Stomach smooth muscle (tissue), 2 donors: ENCODE results near the gene SPTBN2.
"Not testable (repeated sequence)": the region's sequence is repeated elsewhere in the genome, so short reads cannot be mapped to it uniquely, and the experiment has no call there.

Experiments used
- H3K27ac ChIP-seq: one replicate; pipeline ENCODE4 v1.7.0; 2013; ENCODE audit warnings: mild to moderate bottlenecking, low read length, inconsistent platforms
- H3K27me3 ChIP-seq, 2 donors: one replicate each; pipeline ENCODE4 v1.7.0; 2013; ENCODE audit warnings: low read length in 2 of 2; ENCODE audit not compliant: insufficient read depth in 2 of 2, control insufficient read depth in 1 of 2
- H3K36me3 ChIP-seq, 2 donors: one replicate each; pipeline ENCODE4 v1.7.0; 2013; ENCODE audit warnings: low read length in 2 of 2; ENCODE audit not compliant: control insufficient read depth in 2 of 2, insufficient read depth in 2 of 2
- H3K4me1 ChIP-seq: one replicate; pipeline ENCODE4 v1.7.0; 2013; ENCODE audit warnings: low read length; ENCODE audit not compliant: control insufficient read depth, insufficient read depth
- H3K4me3 ChIP-seq, 2 donors: one replicate each; pipeline ENCODE4 v1.7.0; 2013; ENCODE audit warnings: low read length in 2 of 2
- H3K9ac ChIP-seq, 2 donors: one replicate each; pipeline ENCODE4 v1.7.0; 2013; ENCODE audit warnings: low read length in 2 of 2, mild to moderate bottlenecking in 1 of 2
- H3K9me3 ChIP-seq, 2 donors: one replicate each; pipeline ENCODE4 v1.7.0; 2013; ENCODE audit warnings: low read length in 2 of 2; ENCODE audit not compliant: control insufficient read depth in 2 of 2
- donor health status: healthy.
- donor health status: Pancreatic carcinoma.

Gene SPTBN2

DNA sequence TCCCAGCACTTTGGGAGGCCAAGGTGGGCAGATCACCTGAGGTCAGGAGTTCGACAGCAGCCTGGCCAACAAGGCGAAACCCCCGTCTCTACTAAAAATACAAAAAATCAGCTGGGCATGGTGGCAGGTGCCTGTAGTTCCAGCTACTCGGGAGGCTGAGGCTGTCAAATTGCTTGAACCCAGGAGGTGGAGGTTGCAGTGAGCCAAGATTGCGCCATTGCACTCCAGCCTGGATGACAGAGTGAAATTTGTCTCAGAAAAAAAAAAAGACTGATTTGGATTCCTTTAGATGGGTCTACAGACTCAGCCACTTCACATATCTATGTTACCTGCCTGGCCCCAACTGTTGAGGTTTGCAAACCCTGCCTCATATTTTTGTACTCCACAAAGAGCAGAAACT lies 4.8 kb downstream of the SPTBN2 start:
- not testable (repeated sequence) for H3K9ac ChIP-seq, H3K36me3 ChIP-seq, H3K27ac ChIP-seq, H3K9me3 ChIP-seq, H3K4me3 ChIP-seq
- peaks cover 4 to 24% of the 10 kb centered on the region in 2 donors for H3K27me3 ChIP-seq
- H3K4me1 ChIP-seq = peaks cover 14% of the 10 kb centered on the region

DNA sequence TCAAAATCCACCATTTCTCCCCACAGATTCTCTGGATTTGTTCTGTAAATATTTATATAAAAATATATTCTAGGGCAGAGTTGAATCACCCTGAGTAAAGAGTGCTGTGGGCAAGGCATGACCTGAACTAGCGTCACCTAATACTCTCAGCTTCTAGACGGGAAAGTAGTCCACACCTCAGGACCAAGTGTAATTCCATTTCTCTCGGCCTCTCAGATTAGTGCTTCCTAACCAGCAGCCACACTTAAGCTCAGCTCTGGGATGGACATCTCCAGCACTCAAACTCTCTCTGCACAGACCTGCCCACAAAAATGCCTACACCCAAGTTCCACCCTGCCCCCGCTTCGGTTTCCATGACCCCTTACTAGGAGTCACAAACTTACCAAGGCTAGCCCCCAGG lies 5.3 kb downstream of the SPTBN2 start:
- Histone ChIP-seq H3K9ac (no peak overlapping the region), H3K36me3 (no peaks in the 10 kb centered on the region), H3K27ac (no peak overlapping the region), H3K4me1 (peaks cover 12% of the 10 kb centered on the region), H3K27me3 (peaks cover 4 to 25% of the 10 kb centered on the region in 2 donors), H3K9me3 (no peaks in the 10 kb centered on the region), H3K4me3 (no peak overlapping the region)

DNA sequence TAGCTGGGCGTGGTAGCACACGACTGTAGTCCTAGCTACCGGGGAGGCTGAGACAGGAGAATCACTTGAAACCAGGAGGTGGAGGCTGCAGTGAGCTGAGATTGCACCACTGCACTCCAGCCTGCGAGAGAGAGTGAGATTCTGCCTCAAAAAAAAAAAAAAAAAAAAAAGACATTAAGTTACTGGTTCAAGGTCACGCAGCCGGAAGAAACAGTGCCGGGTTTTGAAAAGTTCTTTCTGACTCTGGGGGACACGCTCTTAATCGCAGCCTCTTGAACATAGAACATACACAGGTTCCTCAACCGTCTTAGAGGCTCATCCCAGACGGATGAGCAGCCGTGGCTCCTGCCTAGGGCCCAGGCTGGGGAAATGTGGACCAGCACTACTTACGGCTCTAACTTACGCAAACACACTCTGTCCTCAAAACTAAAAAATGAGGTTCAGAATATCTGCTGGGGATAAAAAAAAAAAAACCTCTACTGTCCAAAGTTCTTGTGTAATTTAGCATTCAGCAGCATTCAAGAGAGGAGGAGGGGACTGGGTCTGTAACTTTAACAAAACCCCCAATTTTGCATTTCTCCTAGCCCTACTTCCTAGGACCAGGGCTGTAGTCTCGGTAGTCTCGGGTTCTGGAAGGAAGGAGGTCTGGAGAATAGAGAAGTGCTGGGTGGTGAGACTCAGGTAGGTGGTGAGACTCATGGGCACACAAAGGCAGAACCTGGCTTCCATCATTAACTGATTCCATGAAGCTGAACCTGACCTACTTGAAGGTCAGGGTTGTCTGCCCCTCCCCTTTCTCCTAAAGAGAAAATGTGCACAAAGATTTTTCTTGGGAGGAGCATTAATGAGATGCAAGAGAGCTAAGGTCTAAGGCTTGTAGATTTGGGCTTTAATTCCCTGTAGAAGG lies 6.0 kb downstream of the SPTBN2 start:
- Histone ChIP-seq H3K27me3 (peaks cover 4 to 22% of the 10 kb centered on the region in 2 donors), H3K4me3 (no peak overlapping the region), H3K27ac (no peak overlapping the region), H3K9me3 (no peaks in the 10 kb centered on the region), H3K9ac (no peak overlapping the region), H3K4me1 (peaks cover 7% of the 10 kb centered on the region), H3K36me3 (no peaks in the 10 kb centered on the region)

DNA sequence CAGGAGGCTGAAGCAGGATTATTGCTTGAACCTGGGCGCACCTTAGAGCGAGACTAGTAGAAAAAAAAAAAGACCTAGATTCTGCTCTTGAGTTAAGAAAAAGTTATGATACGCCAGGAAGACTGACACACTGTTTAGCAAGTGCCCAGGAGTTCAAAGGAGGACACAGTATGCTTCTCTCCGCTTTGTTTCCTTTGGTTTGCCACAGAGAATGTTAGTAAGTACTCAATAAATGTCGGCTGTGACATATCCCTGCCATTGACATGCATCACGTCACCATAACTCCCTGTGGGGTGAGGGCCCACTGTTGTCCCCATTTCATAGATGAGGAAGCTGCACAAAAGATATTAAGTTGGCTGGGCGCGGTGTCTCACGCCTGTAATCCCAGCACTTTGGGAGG lies 7.1 kb downstream of the SPTBN2 start:
- Histone ChIP-seq H3K9me3 (no peaks in the 10 kb centered on the region), H3K4me3 (no peak overlapping the region), H3K4me1 (peaks cover 2% of the 10 kb centered on the region), H3K27me3 (peaks cover 4 to 19% of the 10 kb centered on the region in 2 donors), H3K9ac (no peak overlapping the region), H3K27ac (no peak overlapping the region), H3K36me3 (no peaks in the 10 kb centered on the region)

DNA sequence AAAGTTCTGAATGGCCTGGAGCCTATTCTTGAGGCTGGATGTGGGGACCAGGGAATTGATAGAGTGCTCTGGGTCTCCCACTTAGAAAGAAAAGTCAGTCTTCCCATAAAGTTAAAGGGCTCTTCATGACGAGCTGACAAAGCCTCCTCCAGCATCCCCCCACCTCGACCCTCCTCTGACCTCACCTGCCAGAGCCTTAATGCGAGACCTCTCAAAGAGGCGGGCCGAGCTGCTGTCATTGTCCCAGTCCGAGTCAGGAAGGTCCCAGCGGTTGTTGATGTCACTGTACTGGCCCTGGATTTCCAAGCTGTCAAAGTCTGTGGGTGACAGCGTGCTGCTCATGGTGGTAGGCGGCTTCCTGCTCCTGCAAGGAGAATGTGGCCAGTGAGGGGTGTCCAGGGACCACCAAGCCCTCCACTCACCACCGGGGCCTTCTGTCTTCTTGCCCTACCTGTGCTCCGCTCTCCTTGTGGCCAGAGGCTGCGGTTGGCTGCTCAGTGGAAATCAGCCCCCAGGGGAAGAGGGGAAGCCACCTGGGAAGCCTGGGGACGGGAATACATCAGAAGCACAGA lies 8.0 kb downstream of the SPTBN2 start:
- Histone ChIP-seq H3K36me3 (no peaks in the 10 kb centered on the region), H3K9ac (no peak overlapping the region), H3K4me3 (no peak overlapping the region), H3K9me3 (no peaks in the 10 kb centered on the region), H3K27ac (no peak overlapping the region), H3K4me1 (peaks cover 2% of the 10 kb centered on the region), H3K27me3 (peaks cover 4 to 12% of the 10 kb centered on the region in 2 donors)

DNA sequence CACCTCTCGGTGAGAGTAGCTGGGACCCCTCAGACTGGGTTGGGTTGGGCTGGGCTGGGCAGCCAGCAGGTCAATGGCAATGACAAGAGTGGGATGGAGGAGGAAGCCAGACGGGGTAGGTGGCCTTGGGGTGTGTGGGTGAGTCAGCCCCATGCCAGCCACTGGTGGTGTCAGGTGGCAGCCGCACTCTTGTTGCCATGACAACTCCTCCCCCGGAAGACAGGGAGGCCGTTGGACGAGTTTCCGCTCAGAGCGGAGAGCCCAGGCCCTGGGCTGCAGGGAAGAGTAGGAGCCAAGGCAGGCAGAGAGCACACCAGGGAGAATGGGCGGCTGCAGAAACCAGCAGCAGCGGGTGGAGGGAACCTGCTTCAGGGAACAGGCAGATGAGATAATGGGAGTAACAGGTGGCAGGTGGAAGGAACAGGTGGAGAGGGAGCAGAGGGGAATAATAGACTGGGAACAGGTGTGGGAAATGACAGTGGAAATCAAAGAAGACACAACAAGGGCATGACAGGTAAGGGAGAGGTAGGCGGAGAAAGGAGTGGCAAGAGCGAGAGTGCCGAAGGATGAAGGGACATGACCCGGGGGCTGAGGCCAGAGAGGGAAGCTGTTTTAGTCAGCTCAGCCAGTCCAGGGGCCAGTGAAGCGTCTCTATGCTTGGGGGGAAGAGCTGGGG lies 8.7 kb downstream of the SPTBN2 start:
- no peak overlapping the region for H3K27ac ChIP-seq
- H3K4me3 ChIP-seq = no peak overlapping the region
- no peak overlapping the region for H3K9ac ChIP-seq
- H3K36me3 ChIP-seq = no peaks in the 10 kb centered on the region
- no peaks in the 10 kb centered on the region for H3K4me1 ChIP-seq
- H3K9me3 ChIP-seq = no peaks in the 10 kb centered on the region
- H3K27me3 ChIP-seq = peaks cover 4 to 11% of the 10 kb centered on the region in 2 donors

DNA sequence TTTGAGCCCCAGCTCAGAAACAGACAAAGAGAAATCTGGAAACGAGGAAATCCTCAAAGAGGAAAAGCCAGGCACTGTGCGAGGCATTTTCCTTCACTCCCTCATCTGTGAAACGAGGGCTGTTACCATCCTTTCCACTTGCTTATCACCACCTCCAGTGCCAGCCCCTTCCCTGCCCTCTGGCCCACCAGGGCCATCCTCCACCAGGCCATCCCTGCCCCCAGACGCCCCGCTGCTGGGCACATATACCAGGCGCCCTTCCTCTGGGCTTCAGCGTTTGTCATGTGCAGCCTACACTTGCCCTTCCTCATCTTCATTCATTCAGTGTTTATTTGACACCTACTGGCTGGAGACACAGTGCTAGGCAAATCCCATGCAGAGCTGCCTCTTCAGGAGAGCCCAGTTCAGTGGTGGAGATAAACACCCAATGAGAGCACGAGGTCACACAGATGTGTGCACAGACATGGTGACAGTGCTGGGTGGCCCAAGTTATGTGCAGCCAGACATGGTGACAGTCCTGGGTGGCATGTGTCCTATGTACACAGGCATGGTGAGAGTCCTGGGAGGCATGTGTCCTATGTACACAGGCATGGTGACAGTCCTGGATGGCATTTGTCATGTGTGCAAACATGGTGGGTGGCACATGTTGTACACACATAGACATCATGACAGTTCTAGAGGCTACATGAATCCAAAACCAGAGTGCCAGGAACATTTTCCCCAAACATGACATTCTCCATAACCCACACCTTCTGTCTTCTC lies 9.7 kb downstream of the SPTBN2 start:
- H3K9ac ChIP-seq = no peak overlapping the region
- H3K27me3 ChIP-seq = peaks cover 0 to 5% of the 10 kb centered on the region in 2 donors
- H3K4me1 ChIP-seq = no peaks in the 10 kb centered on the region
- H3K4me3 ChIP-seq = no peak overlapping the region
- H3K36me3 ChIP-seq = no peaks in the 10 kb centered on the region
- no peaks in the 10 kb centered on the region for H3K9me3 ChIP-seq
- H3K27ac ChIP-seq = no peak overlapping the region

DNA sequence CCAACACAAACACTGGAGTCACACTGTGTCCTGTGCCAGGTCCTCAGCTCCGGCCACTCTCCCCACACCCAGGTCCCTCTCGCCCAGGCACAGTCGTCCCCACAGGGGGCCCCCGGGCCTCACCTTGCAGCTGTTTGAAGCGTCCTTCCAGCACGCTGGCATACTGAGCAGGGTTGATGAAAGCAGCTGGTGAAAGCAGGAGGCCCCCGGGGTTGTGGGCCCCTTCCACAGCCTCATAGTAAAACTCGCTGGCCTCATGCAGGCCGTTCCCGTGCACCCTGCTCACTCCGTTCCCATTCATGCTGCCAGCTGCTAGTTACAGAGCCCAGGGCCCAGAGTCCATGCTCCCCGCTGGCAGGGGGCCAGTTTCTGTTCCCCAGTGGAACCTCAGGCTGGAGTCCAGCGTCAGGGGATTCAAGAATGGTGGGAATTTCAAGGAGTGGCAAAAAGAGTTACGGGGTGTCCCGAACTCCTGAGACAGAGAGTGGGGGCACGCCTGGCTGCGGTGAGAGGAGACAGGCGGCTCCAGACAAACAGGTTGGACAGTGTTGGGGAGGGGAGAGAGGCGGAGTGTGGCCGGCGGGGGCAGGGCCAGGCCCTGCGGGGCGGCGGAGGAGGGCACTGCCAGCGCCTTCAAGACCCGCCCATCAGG lies 10.6 kb downstream of the SPTBN2 start:
- H3K27ac ChIP-seq = no peak overlapping the region
- no peaks in the 10 kb centered on the region for H3K36me3 ChIP-seq
- no peak overlapping the region for H3K4me3 ChIP-seq
- no peaks in the 10 kb centered on the region for H3K9me3 ChIP-seq
- H3K4me1 ChIP-seq = no peaks in the 10 kb centered on the region
- H3K9ac ChIP-seq = no peak overlapping the region
- H3K27me3 ChIP-seq = peaks cover 0 to 5% of the 10 kb centered on the region in 2 donors

DNA sequence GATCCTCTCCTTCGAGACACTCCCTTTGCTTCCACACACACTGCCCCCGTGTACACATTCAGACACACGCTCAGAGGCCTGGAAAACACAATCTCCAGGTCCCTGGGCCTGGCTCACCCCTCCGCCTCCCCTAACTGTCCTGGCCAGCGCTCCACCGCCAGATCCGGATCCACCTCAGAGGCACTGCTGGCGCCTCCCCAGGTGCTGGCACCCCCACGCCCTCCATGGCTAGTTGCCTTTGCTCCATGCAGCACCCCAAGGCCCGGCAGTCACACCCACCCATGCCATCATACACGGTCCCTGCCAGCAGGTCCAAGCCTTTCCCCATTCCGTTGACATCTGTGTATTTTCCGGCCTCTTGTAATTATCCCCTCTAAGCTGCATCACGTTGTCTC lies 11.1 kb downstream of the SPTBN2 start:
- H3K9me3 ChIP-seq = no peaks in the 10 kb centered on the region
- no peaks in the 10 kb centered on the region for H3K36me3 ChIP-seq
- H3K4me3 ChIP-seq = no peak overlapping the region
- H3K27ac ChIP-seq = no peak overlapping the region
- H3K9ac ChIP-seq = no peak overlapping the region
- H3K27me3 ChIP-seq = peaks cover 0 to 5% of the 10 kb centered on the region in 2 donors
- H3K4me1 ChIP-seq = no peaks in the 10 kb centered on the region

DNA sequence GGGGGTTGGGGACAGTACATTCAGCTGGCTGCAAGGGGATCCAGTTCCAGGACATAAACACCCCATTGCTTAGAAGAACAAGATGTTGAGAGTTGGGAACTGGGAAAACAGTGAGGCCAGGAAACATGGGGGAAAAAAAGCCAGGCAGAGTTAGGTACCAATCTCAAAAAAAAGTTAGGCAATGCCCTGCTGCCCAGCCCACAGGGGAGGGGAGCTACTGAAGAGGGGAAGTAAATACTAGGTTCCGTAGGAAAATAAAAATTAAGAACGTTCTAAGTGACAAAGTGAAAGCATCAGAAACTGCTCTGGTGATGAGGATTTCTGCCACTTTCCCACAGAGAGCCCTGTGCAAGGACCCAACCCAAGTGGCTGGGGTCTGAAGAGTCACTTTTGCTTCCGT lies 12.0 kb downstream of the SPTBN2 start:
- Histone ChIP-seq H3K4me3 (no peak overlapping the region), H3K9ac (no peak overlapping the region), H3K27ac (no peak overlapping the region), H3K4me1 (no peaks in the 10 kb centered on the region), H3K36me3 (no peaks in the 10 kb centered on the region), H3K27me3 (peaks cover 0 to 5% of the 10 kb centered on the region in 2 donors), H3K9me3 (no peaks in the 10 kb centered on the region)
